Measurements from ENCODE around the gene TMEM63C. TPM values are rescaled to one million over a fixed set of nuclear protein-coding genes. Genes with fewer than 3 reads are reported as not detected.

Gene TMEM63C
- total RNA-seq, 2 experiments from 2014 or later, result 3.3 to 3.6 TPM

GRCh38 chr14:77296155-77296554, 114.6 kb downstream of the TMEM63C start:
- intact Hi-C loops (cut with micrococcal nuclease), result no loop called here
- H3K4me1 Mint-ChIP-seq (ENCODE audit: low read depth), result no peaks in the 10 kb centered on the region
- no peaks in the 10 kb centered on the region for H3K27me3 Mint-ChIP-seq
- ChIA-PET POLR2A (no interaction called here), CTCF (interaction anchor here (3.3 kb wide), 1 partner anchor 20 kb away, joined by 21 read pairs; no protein-coding TSS in a partner anchor)
- no peak for ATAC-seq
- no peak for TF ChIP-seq CTCF (IDR thresholded peaks at IDR 0.05)
- DNase-seq, result no peak
- no peaks in the 10 kb centered on the region for H3K9me3 Mint-ChIP-seq
- no peaks in the 10 kb centered on the region for H3K36me3 Mint-ChIP-seq (ENCODE audit: low read depth)
- H3K4me3 Mint-ChIP-seq, result no peak overlapping the region
- no peak overlapping the region for H3K27ac Mint-ChIP-seq

DNA sequence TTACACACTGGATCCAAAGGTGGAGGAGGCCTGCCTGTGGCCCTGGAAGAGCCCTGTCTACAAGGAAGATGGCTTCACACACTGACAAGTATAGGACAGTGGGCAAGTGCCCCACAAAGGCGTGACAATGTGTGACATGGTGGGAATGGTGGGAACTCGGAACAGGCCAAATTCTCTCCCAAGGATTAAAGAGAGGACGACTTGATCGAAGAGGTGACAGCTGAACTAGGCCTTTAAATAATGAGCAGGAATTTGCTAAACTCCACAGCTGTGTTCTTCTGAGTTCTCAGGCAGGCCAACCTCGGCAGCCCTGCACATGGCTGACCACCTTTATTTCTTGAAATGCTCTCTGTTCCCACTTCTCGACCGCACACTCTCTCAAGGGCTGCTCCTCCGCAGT, 115.3 kb downstream of the TMEM63C start:
- CTCF ChIA-PET, result interaction anchor here (3.3 kb wide), 1 partner anchor 19 kb away, joined by 21 read pairs; no protein-coding TSS in a partner anchor
- Mint-ChIP-seq H3K9me3 (no peaks in the 10 kb centered on the region), H3K36me3 (ENCODE audit: low read depth) (no peaks in the 10 kb centered on the region), H3K27ac (no peak overlapping the region), H3K4me1 (ENCODE audit: low read depth) (no peaks in the 10 kb centered on the region), H3K27me3 (no peaks in the 10 kb centered on the region), H3K4me3 (no peak overlapping the region)
- DNase-seq (no peak), ATAC-seq (no peak)
- POLR2A ChIA-PET, result no interaction called here
- intact Hi-C loops (cut with micrococcal nuclease), result no loop called here
- no peak for TF ChIP-seq CTCF (IDR thresholded peaks at IDR 0.05)

DNA sequence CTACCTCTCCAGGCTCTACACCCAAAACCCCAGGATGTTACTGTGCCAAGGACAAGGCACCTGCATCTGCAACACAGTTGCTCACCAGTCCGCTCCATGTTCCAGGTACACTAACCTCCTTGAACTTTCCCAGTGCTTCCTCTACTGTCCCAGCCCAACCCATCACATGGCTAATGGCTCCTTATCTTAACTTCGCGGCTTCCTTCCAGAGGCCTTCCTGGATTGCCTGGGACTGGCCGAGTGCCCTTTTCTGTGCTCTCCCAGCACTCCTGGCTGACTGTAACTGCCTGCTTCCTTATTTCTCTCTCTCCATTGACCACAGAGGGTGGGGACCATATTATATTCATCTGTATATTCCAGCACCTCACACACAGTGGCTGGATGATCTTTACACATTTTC, 118.2 kb downstream of the TMEM63C start:
- no peak overlapping the region for H3K27ac Mint-ChIP-seq
- ChIA-PET POLR2A (no interaction called here), CTCF (interaction anchor here (1.4 kb wide), 1 partner anchor 24 kb away, joined by 3 read pairs; no protein-coding TSS in a partner anchor)
- no peak overlapping the region for H3K4me3 Mint-ChIP-seq
- no peaks in the 10 kb centered on the region for H3K9me3 Mint-ChIP-seq
- ATAC-seq (no peak), DNase-seq (no peak)
- no peak for TF ChIP-seq CTCF (IDR thresholded peaks at IDR 0.05)
- no peaks in the 10 kb centered on the region for H3K27me3 Mint-ChIP-seq
- intact Hi-C loops (cut with micrococcal nuclease), result no loop called here
- H3K4me1 Mint-ChIP-seq (ENCODE audit: low read depth), result peaks cover 14% of the 10 kb centered on the region
- H3K36me3 Mint-ChIP-seq (ENCODE audit: low read depth), result peaks cover 3% of the 10 kb centered on the region

- no peak overlapping the region for H3K27ac Mint-ChIP-seq
- H3K9me3 Mint-ChIP-seq, result no peaks in the 10 kb centered on the region
- ATAC-seq (no peak), DNase-seq (peak; percentile 78)
- H3K36me3 Mint-ChIP-seq (ENCODE audit: low read depth), result peaks cover 3% of the 10 kb centered on the region
- H3K4me3 Mint-ChIP-seq, result no peak overlapping the region
- POLR2A ChIA-PET, result no interaction called here
- intact Hi-C loops (cut with micrococcal nuclease), result no loop called here
- no peaks in the 10 kb centered on the region for H3K27me3 Mint-ChIP-seq
- CTCF ChIA-PET, result interaction anchor here (0.6 to 7.7 kb wide), 12 partner anchors 8 to 263 kb away, joined by 3 to 151 read pairs (median 4); partner anchors contain the start of genes GSTZ1, POMT2 and SAMD15
- H3K4me1 Mint-ChIP-seq (ENCODE audit: low read depth), result peaks cover 14% of the 10 kb centered on the region
- peak; percentile 74 for TF ChIP-seq CTCF (IDR thresholded peaks at IDR 0.05)
Observed at GRCh38 chr14:77301103-77301502, 119.5 kb downstream of the TMEM63C start.

GRCh38 chr14:77302926-77303325, 121.3 kb downstream of the TMEM63C start:
- Mint-ChIP-seq H3K36me3 (ENCODE audit: low read depth) (peaks cover 3% of the 10 kb centered on the region), H3K9me3 (no peaks in the 10 kb centered on the region), H3K27me3 (no peaks in the 10 kb centered on the region), H3K27ac (peak overlapping the region; percentile 63), H3K4me1 (ENCODE audit: low read depth) (peaks cover 17% of the 10 kb centered on the region), H3K4me3 (no peak overlapping the region)
- intact Hi-C loops (cut with micrococcal nuclease), result no loop called here
- DNase-seq (peak; percentile 65), ATAC-seq (peak; percentile 96)
- ChIA-PET POLR2A (interaction anchor here (0.8 kb wide), 1 partner anchor 18 kb away, joined by 4 read pairs; no protein-coding TSS in a partner anchor), CTCF (interaction anchor here (0.9 to 7.7 kb wide), 3 partner anchors 12 to 179 kb away, joined by 3 to 151 read pairs (median 4); no protein-coding TSS in a partner anchor)
- TF ChIP-seq CTCF (IDR thresholded peaks at IDR 0.05), result peak; percentile 23

Measured in activated CD8-positive, alpha-beta T cell treated with anti-CD3 and anti-CD28 coated beads for 36 hours (primary cell).